HepG2 (cell line): ENCODE results near the gene RASL12. TPM values are rescaled to one million over a fixed set of nuclear protein-coding genes. Genes with fewer than 3 reads are reported as not detected.

ENCODE experiments used
- FIP1L1 ChIP-seq: fragments of 200-400 bp; formaldehyde crosslinking; IDR thresholded peaks from 2 replicates; pipeline ENCODE4 v1.6.1; 2018; ENCODE audit warnings: low read depth, mild to moderate bottlenecking, low read length, moderate library complexity, borderline replicate concordance; ENCODE audit not compliant: insufficient read depth
- FOXK1 ChIP-seq: sonication (generic); formaldehyde crosslinking; IDR thresholded peaks from 2 replicates; pipeline ENCODE4 v1.4.0; 2020; ENCODE audit warnings: low read depth, missing genetic modification reagents, borderline replicate concordance
- HCFC1 ChIP-seq: fragments of 150-350 bp; IDR thresholded peaks from 2 replicates; pipeline ENCODE4 v1.6.1; 2014; ENCODE audit warnings: low read depth, low read length
- HDAC1 ChIP-seq: sonication (generic); formaldehyde crosslinking; IDR thresholded peaks from 2 replicates; pipeline ENCODE4 v1.5.1; 2020; ENCODE audit warnings: mild to moderate bottlenecking, missing genetic modification reagents
- HNF1A ChIP-seq, 2 experiments: sonication (generic) in 1 of 2; formaldehyde crosslinking in 1 of 2; IDR thresholded peaks; 2 replicates each; pipeline versions ENCODE4 v1.4.0 to v1.6.1; 2016 to 2020; ENCODE audit warnings: borderline replicate concordance in 1 of 2, low read depth in 1 of 2, mild to moderate bottlenecking in 1 of 2, missing genetic modification reagents in 1 of 2
- HOMEZ ChIP-seq: IDR thresholded peaks from 2 replicates; pipeline ENCODE4 v1.6.1; 2016; ENCODE audit warnings: low read depth
- NFKBIZ ChIP-seq: IDR thresholded peaks from 2 replicates; pipeline ENCODE4 v1.6.1; 2018; ENCODE audit warnings: missing genetic modification reagents, missing compliant biosample characterization
- PBX3 ChIP-seq: sonication (generic); formaldehyde crosslinking; IDR thresholded peaks from 2 replicates; pipeline ENCODE4 v1.8.1; 2023; ENCODE audit warnings: missing genetic modification reagents, inconsistent platforms, borderline replicate concordance
- RBM22 ChIP-seq: fragments of 200-400 bp; formaldehyde crosslinking; optimal IDR thresholded peaks from 2 replicates; pipeline ENCODE3; 2017; ENCODE audit warnings: mild to moderate bottlenecking, low read length, moderate library complexity
- SMAD9 ChIP-seq: sonication (generic); formaldehyde crosslinking; IDR thresholded peaks from 2 replicates; pipeline ENCODE4 v1.5.1; 2020; ENCODE audit warnings: mild to moderate bottlenecking, missing genetic modification reagents
- SOX5 ChIP-seq: IDR thresholded peaks from 2 replicates; pipeline ENCODE4 v1.6.1; 2016; ENCODE audit warnings: borderline replicate concordance
- YEATS2 ChIP-seq: sonication (generic); formaldehyde crosslinking; IDR thresholded peaks from 2 replicates; pipeline ENCODE4 v1.4.0; 2020; ENCODE audit warnings: missing genetic modification reagents, borderline replicate concordance
- ZBTB25 ChIP-seq: IDR thresholded peaks from 2 replicates; pipeline ENCODE4 v1.6.1; 2018; ENCODE audit warnings: missing genetic modification reagents
- ZFP36L1 ChIP-seq: sonication (generic); formaldehyde crosslinking; IDR thresholded peaks from 2 replicates; pipeline ENCODE4 v1.8.0; 2022; ENCODE audit warnings: mild to moderate bottlenecking, missing genetic modification reagents, moderate library complexity
- ZNF251 ChIP-seq: sonication (generic); formaldehyde crosslinking; IDR thresholded peaks from 2 replicates; pipeline ENCODE4 v1.9.0; 2021; ENCODE audit warnings: mild to moderate bottlenecking, missing genetic modification reagents
- ZNF30 ChIP-seq: sonication (generic); formaldehyde crosslinking; IDR thresholded peaks from 2 replicates; pipeline ENCODE4 v1.5.0; 2020; ENCODE audit warnings: mild to moderate bottlenecking, missing genetic modification reagents
- ZNF317 ChIP-seq: sonication (generic); formaldehyde crosslinking; IDR thresholded peaks from 2 replicates; pipeline ENCODE4 v1.5.0; 2020; ENCODE audit warnings: mild to moderate bottlenecking, missing genetic modification reagents
- ZNF44 ChIP-seq: sonication (generic); formaldehyde crosslinking; IDR thresholded peaks from 2 replicates; pipeline ENCODE4 v1.5.1; 2020; ENCODE audit warnings: mild to moderate bottlenecking, missing genetic modification reagents
- ZNF597 ChIP-seq: sonication (generic); formaldehyde crosslinking; IDR thresholded peaks from 2 replicates; pipeline ENCODE4 v1.5.0; 2020; ENCODE audit warnings: missing genetic modification reagents
- polyA plus RNA-seq, 8 experiments: library from polyadenylated mRNA; depleted of rRNA in 3 of 8; stranded (reverse) in 7 of 8; unstranded in 1 of 8; fragments of >200 nt; fragmentation: Illumina TruSeq in 4 of 8; extraction: Trizol in 4 of 8; gene quantifications; 2 replicates each; pipeline versions ENCODE4 v1.2.1 to v1.2.3, GENCODE V29; 2011 to 2016; ENCODE audit warnings: low read depth in 4 of 8, missing spikeins in 1 of 8, mixed read lengths in 1 of 8; ENCODE audit not compliant: insufficient read depth in 1 of 8
- total RNA-seq, 5 experiments: library from RNA; depleted of rRNA; stranded (reverse); fragments of >200 nt; fragmentation: Illumina TruSeq; extraction: Trizol; gene quantifications; 2 replicates each; pipeline ENCODE4 v1.2.3, GENCODE V29; 2016; ENCODE audit warnings: low read depth in 1 of 5

The RASL12 gene
- total and polyA plus RNA-seq, 2 of the 13 experiments (the other 11 are each of a cell fraction or from before 2014, with no cell fraction given), result 0.16 to 0.55 TPM

- TF ChIP-seq ZNF44 (CRISPR knock-in tag) (no peak), ZNF597 (CRISPR knock-in tag) (no peak), HCFC1 (no peak), HOMEZ (CRISPR knock-in tag) (no peak; the same call in 1 of the 2 replicates), HDAC1 (CRISPR knock-in tag) (peak; percentile 13; the same call in 1 of the 2 replicates), ZNF30 (CRISPR knock-in tag) (no peak), ZBTB25 (CRISPR knock-in tag) (0 out of 2 replicates have a peak, but pooled peaks have one; percentile 40), HNF1A (IDR thresholded peaks at IDR 0.05; ENCODE audit: low read depth) (no peak), HNF1A (CRISPR knock-in tag; IDR thresholded peaks at IDR 0.05; ENCODE audit: borderline replicate concordance) (peak; percentile 27; the same call in 1 of the 2 replicates), ZFP36L1 (CRISPR knock-in tag) (no peak), FOXK1 (CRISPR knock-in tag) (no peak), FIP1L1 (no peak), NFKBIZ (CRISPR knock-in tag) (no peak), PBX3 (CRISPR knock-in tag) (no peak), RBM22 (no peak), ZNF317 (CRISPR knock-in tag) (no peak), YEATS2 (peak; percentile 45; the same call in 1 of the 2 replicates), SOX5 (peak; percentile 51; the same call in 1 of the 2 replicates), SMAD9 (no peak), ZNF251 (CRISPR knock-in tag) (no peak)
Observed at GRCh38 chr15:65054333-65055200, 13.2 kb downstream of the RASL12 start (continued).
